ENCODE results near the gene ZYG11A.

The ZYG11A gene

GRCh38 chr1:52880206-52880605 lies 37.6 kb downstream of the ZYG11A start:
- Histone ChIP-seq H3K9ac (ENCODE audit: low read depth, low read length, poor library complexity) (no peak overlapping the region), H3K27ac (replicated peaks; ENCODE audit: low read length) (no peak overlapping the region), H4K8ac (ENCODE audit: low read depth, low read length) (no peak overlapping the region), H3K14ac (ENCODE audit: low read length) (no peak overlapping the region), H3K18ac (ENCODE audit: low read length) (no peak overlapping the region), H2BK120ac (ENCODE audit: low read depth, low read length) (no peak overlapping the region), H3K27me3 (ENCODE audit: control insufficient read depth in 3 of 3, insufficient read depth in 3 of 3, low read depth in 1 of 3, low read length in 3 of 3) (peaks cover 0 to 2% (median 0%) of the 10 kb centered on the region in 3 experiments), H2AK5ac (ENCODE audit: low read depth, low read length) (no peak overlapping the region), H3K4me1 (ENCODE audit: control insufficient read depth in 2 of 2, insufficient read depth in 1 of 2, low read depth in 1 of 2, low read length in 2 of 2) (peaks cover 0 to 1% of the 10 kb centered on the region in 2 donors), H4K91ac (ENCODE audit: low read depth, low read length, poor library complexity) (no peak overlapping the region), H3K4me2 (ENCODE audit: insufficient read depth, low read length, poor library complexity, severe bottlenecking) (no peak overlapping the region), H3K9me3 (replicated peaks in 1 of 2; ENCODE audit: control insufficient read depth in 2 of 2, insufficient read depth in 1 of 2, low read depth in 1 of 2, low read length in 2 of 2) (no peaks in the 10 kb centered on the region), H2BK5ac (ENCODE audit: low read length) (no peak overlapping the region), H3K23ac (ENCODE audit: low read depth, low read length, poor library complexity) (no peak overlapping the region), H2BK12ac (ENCODE audit: low read length) (no peak overlapping the region), H3K36me3 (replicated peaks in 1 of 2; ENCODE audit: control insufficient read depth in 2 of 2, insufficient read depth in 2 of 2, low read length in 2 of 2) (no peaks in the 10 kb centered on the region), H3K4me3 (ENCODE audit: low read length in 2 of 2) (no peak overlapping the region), H2AFZ (ENCODE audit: low read length) (no peak overlapping the region), H3K79me1 (ENCODE audit: low read depth, low read length) (no peaks in the 10 kb centered on the region), H2BK15ac (ENCODE audit: low read length) (no peak overlapping the region), H3K4ac (ENCODE audit: low read length) (no peak overlapping the region)
- no CpG with 5 or more reads among the region's 2 CpGs for WGBS, 2 donors (ENCODE audit: extremely low coverage in 2 of 2, insufficient read length in 2 of 2, insufficient replicate concordance in 1 of 2)
- DNase-seq (ENCODE audit: low spot score), result no peak

DNA sequence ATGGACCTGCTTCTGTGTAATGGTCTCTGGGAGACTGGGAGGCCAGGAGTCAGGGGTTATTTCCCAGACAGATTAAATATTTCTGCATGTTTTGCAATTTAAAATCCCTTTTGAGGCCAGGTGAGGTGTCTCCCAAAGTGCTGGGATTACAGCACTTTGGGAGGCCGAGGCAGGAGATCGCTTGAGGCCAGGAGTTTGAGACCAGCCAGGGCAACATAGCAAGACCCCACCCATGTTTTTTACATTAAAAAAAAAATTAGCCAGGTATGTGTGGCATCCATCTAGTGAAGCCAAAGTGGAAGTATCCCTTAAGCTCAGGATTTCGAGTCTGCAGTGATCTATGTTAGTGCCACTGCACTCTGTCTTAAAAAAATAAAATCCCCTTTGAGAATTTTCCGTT lies 44.9 kb downstream of the ZYG11A start:
- H3K4me1 ChIP-seq (ENCODE audit: control insufficient read depth in 2 of 2, insufficient read depth in 1 of 2, low read depth in 1 of 2, low read length in 2 of 2), result no peaks in the 10 kb centered on the region
- H3K14ac ChIP-seq (ENCODE audit: low read length), result no peak overlapping the region
- no peak overlapping the region for H3K4ac ChIP-seq (ENCODE audit: low read length)
- no peak overlapping the region for H3K4me2 ChIP-seq (ENCODE audit: insufficient read depth, low read length, poor library complexity, severe bottlenecking)
- WGBS, 2 donors (ENCODE audit: extremely low coverage in 2 of 2, insufficient read length in 2 of 2, insufficient replicate concordance in 1 of 2), result no CpG with 5 or more reads among the region's 4 CpGs
- H3K4me3 ChIP-seq (ENCODE audit: low read length in 2 of 2), result no peak overlapping the region
- H2BK12ac ChIP-seq (ENCODE audit: low read length), result no peak overlapping the region
- H3K9me3 ChIP-seq (replicated peaks in 1 of 2; ENCODE audit: control insufficient read depth in 2 of 2, insufficient read depth in 1 of 2, low read depth in 1 of 2, low read length in 2 of 2), result no peaks in the 10 kb centered on the region
- no peak for DNase-seq (ENCODE audit: low spot score)
- H4K91ac ChIP-seq (ENCODE audit: low read depth, low read length, poor library complexity), result no peak overlapping the region
- H3K23ac ChIP-seq (ENCODE audit: low read depth, low read length, poor library complexity), result no peak overlapping the region
- H3K27ac ChIP-seq (replicated peaks; ENCODE audit: low read length), result no peak overlapping the region
- no peaks in the 10 kb centered on the region for H3K36me3 ChIP-seq (replicated peaks in 1 of 2; ENCODE audit: control insufficient read depth in 2 of 2, insufficient read depth in 2 of 2, low read length in 2 of 2)
- H2BK15ac ChIP-seq (ENCODE audit: low read length), result no peak overlapping the region
- H3K79me1 ChIP-seq (ENCODE audit: low read depth, low read length), result no peaks in the 10 kb centered on the region
- no peak overlapping the region for H2BK5ac ChIP-seq (ENCODE audit: low read length)
- no peak overlapping the region for H2AFZ ChIP-seq (ENCODE audit: low read length)
- no peak overlapping the region for H4K8ac ChIP-seq (ENCODE audit: low read depth, low read length)
- no peaks in the 10 kb centered on the region for H3K27me3 ChIP-seq (ENCODE audit: control insufficient read depth in 3 of 3, insufficient read depth in 3 of 3, low read depth in 1 of 3, low read length in 3 of 3)
- H3K18ac ChIP-seq (ENCODE audit: low read length), result no peak overlapping the region
- no peak overlapping the region for H2BK120ac ChIP-seq (ENCODE audit: low read depth, low read length)
- H3K9ac ChIP-seq (ENCODE audit: low read depth, low read length, poor library complexity), result no peak overlapping the region
- H2AK5ac ChIP-seq (ENCODE audit: low read depth, low read length), result no peak overlapping the region

GRCh38 chr1:52892424-52893215 lies 50.1 kb downstream of the ZYG11A start:
- no CpG with 5 or more reads among the region's 5 CpGs for WGBS, 2 donors (ENCODE audit: extremely low coverage in 2 of 2, insufficient read length in 2 of 2, insufficient replicate concordance in 1 of 2)
- Histone ChIP-seq H3K79me1 (ENCODE audit: low read depth, low read length) (no peaks in the 10 kb centered on the region), H2BK5ac (ENCODE audit: low read length) (no peak overlapping the region), H3K18ac (ENCODE audit: low read length) (no peak overlapping the region), H3K9me3 (replicated peaks in 1 of 2; ENCODE audit: control insufficient read depth in 2 of 2, insufficient read depth in 1 of 2, low read depth in 1 of 2, low read length in 2 of 2) (no peaks in the 10 kb centered on the region), H3K9ac (ENCODE audit: low read depth, low read length, poor library complexity) (no peak overlapping the region), H4K91ac (ENCODE audit: low read depth, low read length, poor library complexity) (no peak overlapping the region), H2AK5ac (ENCODE audit: low read depth, low read length) (no peak overlapping the region), H3K4me2 (ENCODE audit: insufficient read depth, low read length, poor library complexity, severe bottlenecking) (no peak overlapping the region), H3K14ac (ENCODE audit: low read length) (no peak overlapping the region), H3K4me3 (ENCODE audit: low read length in 2 of 2) (no peak overlapping the region), H3K27ac (replicated peaks; ENCODE audit: low read length) (no peak overlapping the region), H2BK12ac (ENCODE audit: low read length) (no peak overlapping the region), H3K27me3 (ENCODE audit: control insufficient read depth in 3 of 3, insufficient read depth in 3 of 3, low read depth in 1 of 3, low read length in 3 of 3) (peaks cover 0 to 11% (median 0%) of the 10 kb centered on the region in 3 experiments), H4K8ac (ENCODE audit: low read depth, low read length) (no peak overlapping the region), H3K4ac (ENCODE audit: low read length) (no peak overlapping the region), H3K23ac (ENCODE audit: low read depth, low read length, poor library complexity) (no peak overlapping the region), H3K4me1 (ENCODE audit: control insufficient read depth in 2 of 2, insufficient read depth in 1 of 2, low read depth in 1 of 2, low read length in 2 of 2) (no peaks in the 10 kb centered on the region), H2BK15ac (ENCODE audit: low read length) (no peak overlapping the region), H3K36me3 (replicated peaks in 1 of 2; ENCODE audit: control insufficient read depth in 2 of 2, insufficient read depth in 2 of 2, low read length in 2 of 2) (no peaks in the 10 kb centered on the region), H2BK120ac (ENCODE audit: low read depth, low read length) (no peak overlapping the region), H2AFZ (ENCODE audit: low read length) (no peak overlapping the region)
- no peak for DNase-seq (ENCODE audit: low spot score)

DNA sequence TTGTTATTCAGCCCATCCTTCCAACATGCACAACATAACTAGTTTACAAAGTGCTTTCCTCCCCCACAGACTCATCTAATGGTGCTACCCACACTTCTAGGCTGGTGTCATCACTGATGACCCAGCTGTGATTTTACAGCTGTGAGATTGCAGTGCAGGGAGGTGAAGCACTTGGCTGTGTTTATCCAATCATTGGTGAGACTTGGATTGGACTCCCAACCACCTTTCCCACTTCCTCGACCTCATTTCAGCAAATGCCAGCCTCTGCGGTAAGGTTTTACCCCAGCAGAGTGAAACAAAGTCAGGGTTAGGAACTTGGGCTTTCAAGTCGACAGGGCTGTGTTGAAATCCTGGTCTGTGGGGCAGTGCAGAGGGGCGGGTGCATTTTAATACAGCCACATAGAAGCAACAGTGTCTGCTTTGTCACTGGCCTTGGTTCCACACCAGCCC lies 56.9 kb downstream of the ZYG11A start:
- DNase-seq (ENCODE audit: low spot score), result no peak
- H3K27ac ChIP-seq (replicated peaks; ENCODE audit: low read length), result no peak overlapping the region
- no peaks in the 10 kb centered on the region for H3K79me1 ChIP-seq (ENCODE audit: low read depth, low read length)
- H3K4ac ChIP-seq (ENCODE audit: low read length), result no peak overlapping the region
- H4K8ac ChIP-seq (ENCODE audit: low read depth, low read length), result no peak overlapping the region
- no peak overlapping the region for H2AK5ac ChIP-seq (ENCODE audit: low read depth, low read length)
- no peak overlapping the region for H2BK12ac ChIP-seq (ENCODE audit: low read length)
- H3K4me1 ChIP-seq (ENCODE audit: control insufficient read depth in 2 of 2, insufficient read depth in 1 of 2, low read depth in 1 of 2, low read length in 2 of 2), result no peaks in the 10 kb centered on the region
- H3K9ac ChIP-seq (ENCODE audit: low read depth, low read length, poor library complexity), result no peak overlapping the region
- H3K4me2 ChIP-seq (ENCODE audit: insufficient read depth, low read length, poor library complexity, severe bottlenecking), result no peak overlapping the region
- H3K14ac ChIP-seq (ENCODE audit: low read length), result no peak overlapping the region
- no peak overlapping the region for H2BK5ac ChIP-seq (ENCODE audit: low read length)
- H3K9me3 ChIP-seq (replicated peaks in 1 of 2; ENCODE audit: control insufficient read depth in 2 of 2, insufficient read depth in 1 of 2, low read depth in 1 of 2, low read length in 2 of 2), result no peaks in the 10 kb centered on the region
- H2BK15ac ChIP-seq (ENCODE audit: low read length), result no peak overlapping the region
- no peak overlapping the region for H3K18ac ChIP-seq (ENCODE audit: low read length)
- H2BK120ac ChIP-seq (ENCODE audit: low read depth, low read length), result no peak overlapping the region
- H2AFZ ChIP-seq (ENCODE audit: low read length), result peak overlapping the region; percentile 25
- no peak overlapping the region for H3K23ac ChIP-seq (ENCODE audit: low read depth, low read length, poor library complexity)
- H4K91ac ChIP-seq (ENCODE audit: low read depth, low read length, poor library complexity), result no peak overlapping the region
- H3K4me3 ChIP-seq (ENCODE audit: low read length in 2 of 2), result no peak overlapping the region
- WGBS, 2 donors (ENCODE audit: extremely low coverage in 2 of 2, insufficient read length in 2 of 2, insufficient replicate concordance in 1 of 2), result no CpG with 5 or more reads among the region's 4 CpGs
- peaks cover 0 to 16% (median 0%) of the 10 kb centered on the region in 3 experiments for H3K27me3 ChIP-seq (ENCODE audit: control insufficient read depth in 3 of 3, insufficient read depth in 3 of 3, low read depth in 1 of 3, low read length in 3 of 3)
- H3K36me3 ChIP-seq (replicated peaks in 1 of 2; ENCODE audit: control insufficient read depth in 2 of 2, insufficient read depth in 2 of 2, low read length in 2 of 2), result no peaks in the 10 kb centered on the region
